Activated T-helper 17 cell treated with anti-CD3 and anti-CD28 coated beads, Interleukin-2, amount 50 U/mL, for 72 hours (primary cell): ENCODE measurements around the gene PGD. TPM values are rescaled to one million over a fixed set of nuclear protein-coding genes. Genes with fewer than 3 reads are reported as not detected.
"Not testable (repeated sequence)": the region's sequence is repeated elsewhere in the genome, so short reads cannot be mapped to it uniquely, and the experiment has no call there.

Source experiments
- ATAC-seq: fragments of 150-1000 bp; cut with Tn5 transposase; replicated peaks from 2 replicates; pipeline ENCODE4 v1.10.0; 2021; ENCODE audit warnings: mild to moderate bottlenecking, moderate library complexity
- H3K27ac Mint-ChIP-seq: one replicate; pipeline ENCODE4 v1.8.0; 2022; ENCODE audit warnings: mixed read lengths
- H3K27me3 Mint-ChIP-seq: one replicate; pipeline ENCODE4 v1.8.0; 2022; ENCODE audit warnings: mixed read lengths
- H3K36me3 Mint-ChIP-seq: one replicate; pipeline ENCODE4 v1.8.0; 2022; ENCODE audit warnings: low read depth, mild to moderate bottlenecking, mixed read lengths
- H3K4me1 Mint-ChIP-seq: one replicate; pipeline ENCODE4 v1.8.0; 2022; ENCODE audit warnings: mixed read lengths
- H3K4me3 Mint-ChIP-seq: one replicate; pipeline ENCODE4 v1.8.0; 2022; ENCODE audit warnings: mild to moderate bottlenecking, mixed read lengths
- H3K9me3 Mint-ChIP-seq: one replicate; pipeline ENCODE4 v1.8.0; 2022; ENCODE audit warnings: mixed read lengths
- total RNA-seq, 2 donors: library from RNA; stranded (reverse); gene quantifications; one replicate each; pipeline ENCODE4 v1.2.3, GENCODE V29; 2022

The PGD gene
- total RNA-seq, 2 donors from 2014 or later, result 24.8 to 86.0 TPM

DNA sequence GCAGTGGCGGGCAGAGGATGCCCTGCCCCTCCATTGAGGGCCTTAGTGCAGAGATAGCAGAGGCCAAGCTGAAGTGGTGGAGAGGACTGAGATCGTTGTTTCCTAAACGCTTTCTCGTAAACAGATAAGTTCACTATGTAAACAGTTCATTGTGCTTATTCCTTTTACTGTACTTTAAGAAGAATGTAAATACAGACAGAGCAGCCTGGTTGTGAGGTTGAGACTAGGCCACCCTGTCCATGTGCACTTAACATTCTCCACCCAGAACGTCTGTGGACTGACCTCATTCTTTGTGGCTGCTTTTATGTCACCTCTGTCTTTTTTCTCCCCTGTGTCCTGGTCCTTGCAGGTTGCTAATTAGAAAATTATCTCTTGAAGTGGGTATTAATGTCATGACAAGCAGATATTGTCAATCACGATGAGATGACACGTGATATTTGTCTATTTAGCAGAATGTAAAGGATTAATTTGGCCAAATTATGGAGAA lies 39.9 kb downstream of the PGD start:
- Mint-ChIP-seq H3K36me3 (peaks cover 5% of the 10 kb centered on the region), H3K27me3 (no peaks in the 10 kb centered on the region), H3K27ac (no peak overlapping the region), H3K9me3 (no peaks in the 10 kb centered on the region), H3K4me1 (no peaks in the 10 kb centered on the region), H3K4me3 (no peak overlapping the region)
- ATAC-seq, result no peak

- Mint-ChIP-seq H3K4me3 (no peak overlapping the region), H3K36me3 (peaks cover 5% of the 10 kb centered on the region), H3K27me3 (no peaks in the 10 kb centered on the region), H3K27ac (no peak overlapping the region), H3K9me3 (no peaks in the 10 kb centered on the region), H3K4me1 (no peaks in the 10 kb centered on the region)
- ATAC-seq, result no peak
These were observed 41.4 kb downstream of the PGD start for GRCh38 chr1:10440305-10440704.

DNA sequence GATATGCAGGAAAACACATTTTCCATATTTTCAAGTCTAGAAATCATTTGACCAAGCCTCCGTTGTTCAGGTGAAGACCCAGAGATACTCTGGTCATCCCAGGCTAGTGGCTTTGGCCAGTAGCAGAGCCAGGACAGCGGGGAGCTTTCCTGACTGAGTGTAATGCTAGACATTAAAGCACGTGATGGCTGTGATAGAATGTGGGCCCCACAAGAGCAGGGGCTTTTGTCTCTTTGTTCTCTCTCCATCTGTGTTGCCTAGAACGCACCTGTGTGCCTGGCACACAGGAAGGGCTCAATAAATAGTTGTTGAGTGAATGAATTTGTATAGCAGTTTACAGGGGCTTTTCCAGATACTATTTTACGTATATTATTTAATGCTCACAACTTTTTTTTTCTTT lies 41.9 kb downstream of the PGD start:
- Mint-ChIP-seq H3K4me3 (no peak overlapping the region), H3K4me1 (no peaks in the 10 kb centered on the region), H3K27me3 (no peaks in the 10 kb centered on the region), H3K27ac (no peak overlapping the region), H3K36me3 (peaks cover 5% of the 10 kb centered on the region), H3K9me3 (no peaks in the 10 kb centered on the region)
- ATAC-seq, result no peak

DNA sequence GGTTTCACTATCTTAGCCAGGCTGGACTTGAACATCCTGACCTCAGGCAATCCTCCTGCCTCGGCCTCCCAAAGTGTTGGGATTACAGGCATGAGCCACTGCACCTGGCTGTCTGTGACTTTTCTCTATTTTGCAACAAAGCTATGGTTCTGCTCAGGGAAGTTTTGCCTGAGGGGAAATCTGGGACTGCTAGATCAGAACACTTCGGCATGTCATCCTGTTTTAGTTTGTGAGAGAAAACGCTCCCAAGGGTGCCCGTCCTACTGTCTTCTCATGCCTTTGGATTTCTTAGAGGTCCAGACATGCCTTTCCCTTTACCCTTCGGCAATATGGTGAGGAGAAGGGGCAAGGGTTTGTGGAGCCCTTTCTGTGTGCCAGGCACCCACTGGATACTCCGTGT lies 45.4 kb downstream of the PGD start:
- H3K27ac Mint-ChIP-seq, result no peak overlapping the region
- no peaks in the 10 kb centered on the region for H3K4me1 Mint-ChIP-seq
- H3K4me3 Mint-ChIP-seq, result no peak overlapping the region
- peaks cover 5% of the 10 kb centered on the region for H3K36me3 Mint-ChIP-seq
- no peaks in the 10 kb centered on the region for H3K9me3 Mint-ChIP-seq
- ATAC-seq, result no peak
- no peaks in the 10 kb centered on the region for H3K27me3 Mint-ChIP-seq

GRCh38 chr1:10444795-10445397 lies 46.0 kb downstream of the PGD start:
- Mint-ChIP-seq H3K27ac (no peak overlapping the region), H3K9me3 (no peaks in the 10 kb centered on the region), H3K27me3 (no peaks in the 10 kb centered on the region), H3K4me3 (no peak overlapping the region), H3K4me1 (no peaks in the 10 kb centered on the region), H3K36me3 (peaks cover 5% of the 10 kb centered on the region)
- peak; percentile 72 for ATAC-seq

GRCh38 chr1:10446790-10447422 lies 48.0 kb downstream of the PGD start:
- Mint-ChIP-seq H3K4me1 (no peaks in the 10 kb centered on the region), H3K9me3 (no peaks in the 10 kb centered on the region), H3K36me3 (no peaks in the 10 kb centered on the region), H3K4me3 (no peak overlapping the region), H3K27ac (no peak overlapping the region), H3K27me3 (no peaks in the 10 kb centered on the region)
- no peak for ATAC-seq

GRCh38 chr1:10449751-10450150 lies 50.9 kb downstream of the PGD start, which contains the start of gene CORT:
Gene CORT (plus strand): TSS chr1:10450031. CDS start chr1:10450224, 193 bp downstream.
- Mint-ChIP-seq H3K4me3 (no peak within 1 kb of the TSS), H3K9me3 (no peaks in the 10 kb centered on the region), H3K27me3 (no peaks in the 10 kb centered on the region), H3K27ac (no peak within 1 kb of the TSS), H3K4me1 (no peaks in the 10 kb centered on the region), H3K36me3 (no peaks in the 10 kb centered on the region)
- ATAC-seq, result no peak

GRCh38 chr1:10450156-10450814 lies 51.4 kb downstream of the PGD start:
- Mint-ChIP-seq H3K4me1 (no peaks in the 10 kb centered on the region), H3K36me3 (no peaks in the 10 kb centered on the region), H3K27ac (no peak overlapping the region), H3K27me3 (no peaks in the 10 kb centered on the region), H3K4me3 (no peak overlapping the region), H3K9me3 (no peaks in the 10 kb centered on the region)
- no peak for ATAC-seq

- Mint-ChIP-seq H3K4me1 (no peaks in the 10 kb centered on the region), H3K27me3 (no peaks in the 10 kb centered on the region), H3K4me3 (no peak overlapping the region), H3K27ac (no peak overlapping the region), H3K9me3 (no peaks in the 10 kb centered on the region), H3K36me3 (peaks cover 1% of the 10 kb centered on the region)
- ATAC-seq, result no peak
These were observed 52.0 kb downstream of the PGD start for GRCh38 chr1:10450836-10451235.

DNA sequence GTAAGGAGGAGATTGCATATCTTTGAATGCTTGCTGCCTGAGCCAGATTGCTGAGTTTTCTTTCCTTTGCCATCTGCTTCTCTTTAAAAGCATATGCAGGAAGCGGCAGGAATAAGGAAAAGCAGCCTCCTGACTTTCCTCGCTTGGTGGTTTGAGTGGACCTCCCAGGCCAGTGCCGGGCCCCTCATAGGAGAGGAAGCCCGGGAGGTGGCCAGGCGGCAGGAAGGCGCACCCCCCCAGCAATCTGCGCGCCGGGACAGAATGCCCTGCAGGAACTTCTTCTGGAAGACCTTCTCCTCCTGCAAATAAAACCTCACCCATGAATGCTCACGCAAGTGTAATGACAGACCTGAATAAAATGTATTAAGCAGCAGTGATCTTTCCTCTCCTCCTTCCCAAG lies 52.4 kb downstream of the PGD start:
- H3K4me3 Mint-ChIP-seq, result no peak overlapping the region
- no peak overlapping the region for H3K27ac Mint-ChIP-seq
- no peaks in the 10 kb centered on the region for H3K4me1 Mint-ChIP-seq
- H3K36me3 Mint-ChIP-seq, result peaks cover 6% of the 10 kb centered on the region
- no peaks in the 10 kb centered on the region for H3K9me3 Mint-ChIP-seq
- no peaks in the 10 kb centered on the region for H3K27me3 Mint-ChIP-seq
- ATAC-seq, result no peak

GRCh38 chr1:10456048-10456447 lies 57.2 kb downstream of the PGD start:
- Mint-ChIP-seq H3K9me3 (no peaks in the 10 kb centered on the region), H3K4me3 (no peak overlapping the region), H3K27ac (no peak overlapping the region), H3K27me3 (no peaks in the 10 kb centered on the region), H3K36me3 (peaks cover 38% of the 10 kb centered on the region), H3K4me1 (no peaks in the 10 kb centered on the region)
- no peak for ATAC-seq

DNA sequence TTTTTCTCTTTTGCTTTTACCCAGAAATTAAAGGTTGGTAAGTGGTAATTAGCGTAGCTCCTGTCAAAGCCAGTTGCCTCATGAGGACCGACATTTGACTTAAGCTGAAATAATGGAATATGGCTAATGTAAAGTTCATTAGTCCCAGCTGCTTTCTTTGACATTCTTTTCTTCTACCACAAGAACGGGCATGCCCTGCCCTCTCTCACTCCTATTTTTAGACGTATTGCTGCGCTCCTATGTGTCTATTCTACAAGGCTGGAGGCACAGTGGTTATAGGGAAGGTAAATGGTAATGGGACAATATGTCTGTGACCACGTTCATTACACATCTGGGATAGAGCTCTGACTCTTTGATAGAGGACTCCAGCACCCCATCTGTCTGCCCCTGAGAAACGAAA lies 57.8 kb downstream of the PGD start:
- no peaks in the 10 kb centered on the region for H3K4me1 Mint-ChIP-seq
- H3K27me3 Mint-ChIP-seq, result no peaks in the 10 kb centered on the region
- no peak overlapping the region for H3K27ac Mint-ChIP-seq
- no peak for ATAC-seq
- H3K9me3 Mint-ChIP-seq, result no peaks in the 10 kb centered on the region
- peaks cover 44% of the 10 kb centered on the region for H3K36me3 Mint-ChIP-seq
- no peak overlapping the region for H3K4me3 Mint-ChIP-seq

- not testable (repeated sequence) for ATAC-seq, H3K4me3 Mint-ChIP-seq, H3K27ac Mint-ChIP-seq, H3K4me1 Mint-ChIP-seq, H3K9me3 Mint-ChIP-seq, H3K27me3 Mint-ChIP-seq
- H3K36me3 Mint-ChIP-seq, result peaks cover 52% of the 10 kb centered on the region
These were observed 58.6 kb downstream of the PGD start for GRCh38 chr1:10457462-10457861.

GRCh38 chr1:10457875-10458274 lies 59.0 kb downstream of the PGD start:
- ATAC-seq, result no peak
- Mint-ChIP-seq H3K27me3 (no peaks in the 10 kb centered on the region), H3K4me3 (no peak overlapping the region), H3K4me1 (no peaks in the 10 kb centered on the region), H3K27ac (no peak overlapping the region), H3K9me3 (no peaks in the 10 kb centered on the region), H3K36me3 (peaks cover 56% of the 10 kb centered on the region)

- Mint-ChIP-seq H3K4me3 (no peak overlapping the region), H3K27ac (no peak overlapping the region), H3K27me3 (no peaks in the 10 kb centered on the region), H3K4me1 (no peaks in the 10 kb centered on the region), H3K9me3 (no peaks in the 10 kb centered on the region), H3K36me3 (peaks cover 69% of the 10 kb centered on the region)
- no peak for ATAC-seq
These were observed 60.3 kb downstream of the PGD start for GRCh38 chr1:10459184-10459583.
